Fibroblast of lung (primary cell): ENCODE data around the gene ABI3.

Experiments
- EZH2 ChIP-seq: IDR thresholded peaks from 2 replicates; pipeline ENCODE4 v1.5.1; 2012; ENCODE audit warnings: low read length, control low read depth, mild to moderate bottlenecking; ENCODE audit errors: missing control alignments
- TF ChIP-seq, protein P1 (sequence below), 2 donors: IDR thresholded peaks in 1 of 2; conservative IDR thresholded peaks in 1 of 2; 1 replicate in 1 of 2; 2 replicates in 1 of 2; pipeline ENCODE4 v1.5.1; 2011 to 2012; ENCODE audit warnings: low read length in 2 of 2, control low read depth in 1 of 2, inconsistent platforms in 1 of 2, low read depth in 1 of 2, mild to moderate bottlenecking in 1 of 2

- no peak for TF ChIP-seq EZH2
- TF ChIP-seq, protein P1, sequence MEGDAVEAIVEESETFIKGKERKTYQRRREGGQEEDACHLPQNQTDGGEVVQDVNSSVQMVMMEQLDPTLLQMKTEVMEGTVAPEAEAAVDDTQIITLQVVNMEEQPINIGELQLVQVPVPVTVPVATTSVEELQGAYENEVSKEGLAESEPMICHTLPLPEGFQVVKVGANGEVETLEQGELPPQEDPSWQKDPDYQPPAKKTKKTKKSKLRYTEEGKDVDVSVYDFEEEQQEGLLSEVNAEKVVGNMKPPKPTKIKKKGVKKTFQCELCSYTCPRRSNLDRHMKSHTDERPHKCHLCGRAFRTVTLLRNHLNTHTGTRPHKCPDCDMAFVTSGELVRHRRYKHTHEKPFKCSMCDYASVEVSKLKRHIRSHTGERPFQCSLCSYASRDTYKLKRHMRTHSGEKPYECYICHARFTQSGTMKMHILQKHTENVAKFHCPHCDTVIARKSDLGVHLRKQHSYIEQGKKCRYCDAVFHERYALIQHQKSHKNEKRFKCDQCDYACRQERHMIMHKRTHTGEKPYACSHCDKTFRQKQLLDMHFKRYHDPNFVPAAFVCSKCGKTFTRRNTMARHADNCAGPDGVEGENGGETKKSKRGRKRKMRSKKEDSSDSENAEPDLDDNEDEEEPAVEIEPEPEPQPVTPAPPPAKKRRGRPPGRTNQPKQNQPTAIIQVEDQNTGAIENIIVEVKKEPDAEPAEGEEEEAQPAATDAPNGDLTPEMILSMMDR (conservative IDR thresholded peaks at IDR 0.05 in 1 of 2, IDR thresholded peaks at IDR 0.05 in 1 of 2; ENCODE audit: low read depth in 1 of 2, low read length in 2 of 2) = no peak
These were observed 29.5 kb downstream of the ABI3 start for GRCh38 chr17:49239963-49240362.
